K562 (cell line): ENCODE data around the gene MAPKAPK2. TPM values are rescaled to one million over a fixed set of nuclear protein-coding genes. Genes with fewer than 3 reads are reported as not detected.

Experiments
- CBFA2T2 ChIP-seq: fragments of 450-650 bp; conservative IDR thresholded peaks from 2 replicates; pipeline ENCODE4 v1.6.1; 2017; ENCODE audit warnings: mild to moderate bottlenecking
- CBX1 ChIP-seq: sonication (generic); IDR thresholded peaks from 2 replicates; pipeline ENCODE4 v1.6.1; 2016; ENCODE audit warnings: antibody characterized with exemption, low read depth, mild to moderate bottlenecking
- CC2D1A ChIP-seq: fragments of 450-650 bp; IDR thresholded peaks from 2 replicates; pipeline ENCODE4 v1.6.1; 2017; ENCODE audit warnings: mild to moderate bottlenecking
- CREB3 ChIP-seq: fragments of 450-650 bp; conservative IDR thresholded peaks from 2 replicates; pipeline ENCODE4 v1.6.1; 2016; ENCODE audit warnings: missing genetic modification characterization, low read depth, mild to moderate bottlenecking, missing compliant biosample characterization, moderate library complexity
- ETV6 ChIP-seq, 3 experiments: fragments of 150-350 bp in 1 of 3; sonication (generic) in 1 of 3; formaldehyde crosslinking in 1 of 3; IDR thresholded peaks; 2 replicates each; pipeline versions ENCODE4 v1.6.1 to v1.8.0; 2014 to 2022; ENCODE audit warnings: borderline replicate concordance in 2 of 3, low read depth in 2 of 3, antibody characterized with exemption in 1 of 3, low read length in 1 of 3, mild to moderate bottlenecking in 1 of 3, missing genetic modification reagents in 1 of 3
- FOXJ2 ChIP-seq: fragments of 200-800 bp; sonication (Bioruptor generic); IDR thresholded peaks from 2 replicates; pipeline ENCODE4 v1.6.1; 2016; ENCODE audit warnings: missing genetic modification characterization, missing compliant biosample characterization
- HDAC1 ChIP-seq, 2 experiments: fragments of 450-650 bp; IDR thresholded peaks; 2 replicates each; pipeline ENCODE4 v1.6.1; 2016 to 2017; ENCODE audit warnings: inconsistent platforms in 1 of 2, mild to moderate bottlenecking in 1 of 2, moderate library complexity in 1 of 2
- MCM5 ChIP-seq: fragments of 450-650 bp; IDR thresholded peaks from 2 replicates; pipeline ENCODE4 v1.6.1; 2016; ENCODE audit warnings: low read depth
- MECOM ChIP-seq: fragments of 250-450 bp; sonication (Bioruptor Pico); IDR thresholded peaks from 2 replicates; pipeline ENCODE4 v1.8.0; 2022; ENCODE audit warnings: inconsistent platforms
- MTA2 ChIP-seq: fragments of 450-650 bp; IDR thresholded peaks from 2 replicates; pipeline ENCODE4 v1.6.1; 2016; ENCODE audit warnings: low read depth
- PBX2 ChIP-seq, 2 experiments: IDR thresholded peaks in 1 of 2; conservative IDR thresholded peaks in 1 of 2; 2 replicates each; pipeline ENCODE4 v1.6.1; 2016; ENCODE audit warnings: low read depth in 2 of 2, mild to moderate bottlenecking in 1 of 2, missing compliant biosample characterization in 1 of 2, missing genetic modification characterization in 1 of 2, moderate library complexity in 1 of 2
- POLR3G ChIP-seq: IDR thresholded peaks from 2 replicates; pipeline ENCODE4 v1.6.1; 2011; ENCODE audit not compliant: insufficient read length, insufficient replicate concordance; ENCODE audit errors: extremely low read depth
- PYGO2 ChIP-seq: fragments of 450-650 bp; IDR thresholded peaks from 2 replicates; pipeline ENCODE4 v1.6.1; 2016; ENCODE audit warnings: mild to moderate bottlenecking, missing genetic modification characterization, moderate library complexity, missing compliant biosample characterization
- RAD21 ChIP-seq, 2 experiments: fragments of 250-450 bp in 1 of 2; fragments of 450-650 bp in 1 of 2; sonication (Bioruptor Pico) in 1 of 2; formaldehyde crosslinking in 1 of 2; IDR thresholded peaks in 1 of 2; conservative IDR thresholded peaks in 1 of 2; 2 replicates each; pipeline versions ENCODE4 v1.4.0 to v1.8.0; 2020 to 2022; ENCODE audit warnings: mild to moderate bottlenecking in 2 of 2, moderate library complexity in 1 of 2
- SRSF3 ChIP-seq: fragments of 200-400 bp; formaldehyde crosslinking; IDR thresholded peaks from 2 replicates; pipeline ENCODE4 v1.6.1; 2016; ENCODE audit warnings: mild to moderate bottlenecking, low read length, moderate library complexity; ENCODE audit not compliant: insufficient read depth
- TRIM28 ChIP-seq: fragments of 450-650 bp; IDR thresholded peaks from 2 replicates; pipeline ENCODE4 v1.6.1; 2017
- ZBTB17 ChIP-seq: fragments of 450-650 bp; formaldehyde crosslinking; IDR thresholded peaks from 2 replicates; pipeline ENCODE4 v1.4.0; 2020; ENCODE audit warnings: mild to moderate bottlenecking
- ZNF707 ChIP-seq: fragments of 250-450 bp; sonication (Bioruptor Pico); conservative IDR thresholded peaks from 2 replicates; pipeline ENCODE4 v1.8.0; 2022; ENCODE audit warnings: inconsistent platforms, mild to moderate bottlenecking, moderate library complexity
- polyA plus RNA-seq, 8 experiments: library from polyadenylated mRNA; depleted of rRNA in 4 of 8; stranded (reverse) in 5 of 8; unstranded in 3 of 8; fragments of >200 nt; fragmentation: Nextera tagmentation in 2 of 8; fragmentation: Illumina TruSeq in 1 of 8; extraction: Ambion mirVana in 2 of 8; extraction: Trizol in 1 of 8; gene quantifications; 2 replicates each; pipeline versions ENCODE4 v1.2.1 to v1.2.3, GENCODE V29; 2011 to 2014; ENCODE audit warnings: inconsistent platforms in 1 of 8, missing spikeins in 1 of 8
- total RNA-seq, 7 experiments: library from RNA; depleted of rRNA in 6 of 7; stranded (reverse); fragments of >200 nt in 6 of 7; fragmentation: Illumina TruSeq in 2 of 7; extraction: Trizol in 2 of 7; gene quantifications; 2 replicates each; pipeline versions ENCODE4 v1.2.1 to v1.2.3, GENCODE V29; 2011 to 2021; ENCODE audit warnings: low replicate concordance in 1 of 7
- TF ChIP-seq, protein P1 (sequence below): fragments of 450-650 bp; formaldehyde crosslinking; IDR thresholded peaks from 2 replicates; pipeline ENCODE4 v1.4.0; 2020; ENCODE audit warnings: mild to moderate bottlenecking, moderate library complexity
- TF ChIP-seq, protein P2 (sequence below): sonication (generic); formaldehyde crosslinking; IDR thresholded peaks from 2 replicates; pipeline ENCODE4 v1.5.0; 2020; ENCODE audit warnings: missing genetic modification reagents

The MAPKAPK2 gene
- total and polyA plus RNA-seq, 9 of the 15 experiments (the other 6 are each of a cell fraction or from before 2014, with no cell fraction given) = 0.63 to 94.2 (median 52.1) TPM

DNA sequence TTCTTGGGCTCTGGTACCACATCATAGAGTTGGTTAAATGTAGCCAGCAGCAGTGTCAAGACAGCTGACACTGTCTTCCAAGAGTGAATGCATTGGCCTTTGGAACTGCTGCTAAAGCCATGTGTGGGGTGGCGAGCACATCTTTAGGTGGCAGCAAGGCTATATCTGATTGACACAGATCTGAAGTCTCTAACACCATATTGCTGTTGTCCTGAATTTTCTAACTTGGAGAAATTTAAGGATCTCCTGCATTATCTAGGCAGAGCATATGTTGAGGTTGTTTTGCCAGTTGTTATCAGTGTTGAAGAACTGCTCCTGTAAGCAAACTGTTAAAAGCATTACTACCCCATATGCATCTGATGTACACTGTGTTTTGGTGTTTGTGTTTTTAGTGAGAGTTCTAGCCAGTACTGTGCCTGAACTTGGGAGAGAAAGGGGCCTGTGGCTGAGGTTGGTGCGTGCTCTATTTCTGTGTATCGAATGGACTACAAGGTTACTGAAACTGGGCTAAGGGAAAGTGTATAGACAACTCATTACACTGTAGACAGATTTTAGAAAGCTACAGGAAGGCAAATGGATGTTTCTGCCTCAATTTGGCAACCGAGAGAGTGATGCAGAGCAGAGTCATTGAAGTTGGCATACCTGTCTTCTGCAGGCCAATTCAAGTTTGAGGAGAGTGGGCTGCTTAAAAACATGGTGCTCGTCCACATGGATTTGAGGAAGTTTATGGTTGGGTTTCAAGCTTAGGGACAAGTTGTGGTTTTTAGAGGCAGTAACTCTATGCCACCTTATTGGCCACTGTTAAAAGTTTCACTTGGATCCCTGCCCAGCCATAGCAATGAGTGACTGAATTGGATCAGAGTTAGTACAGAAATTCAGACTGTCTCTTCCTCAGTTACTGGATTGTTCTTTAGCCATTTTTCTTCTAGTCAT lies 32.5 kb upstream of the MAPKAPK2 start (continued):
- TF ChIP-seq CREB3 (tag) (peak; percentile 65; the same call in 1 of the 2 replicates), CBX1 (no peak), RAD21 (CRISPR knock-in tag; conservative IDR thresholded peaks at IDR 0.05 in 1 of 2, IDR thresholded peaks at IDR 0.05 in 1 of 2) (peak; percentile 14 to 36; a peak in 2 of 4 replicates), FOXJ2 (tag) (peak; percentile 70; the same call in 1 of the 2 replicates), ZBTB17 (CRISPR knock-in tag) (0 out of 2 replicates have a peak, but pooled peaks have one; percentile 29), ZNF707 (CRISPR knock-in tag) (no peak), PBX2 (CRISPR knock-in tag; IDR thresholded peaks at IDR 0.05; ENCODE audit: low read depth) (no peak), PBX2 (tag; conservative IDR thresholded peaks at IDR 0.05; ENCODE audit: low read depth) (peak; percentile 42), PYGO2 (tag) (0 out of 2 replicates have a peak, but pooled peaks have one; percentile 48), SRSF3 (no peak), MCM5 (no peak), MECOM (peak; percentile 69; the same call in 1 of the 2 replicates), ETV6 (IDR thresholded peaks at IDR 0.05; ENCODE audit: borderline replicate concordance in 1 of 2, low read depth in 2 of 2, low read length in 1 of 2) (peak in 1 of 2 experiments; percentile 74; a peak in 2 of 4 replicates), ETV6 (CRISPR knock-in tag; IDR thresholded peaks at IDR 0.05; ENCODE audit: borderline replicate concordance) (no peak), CC2D1A (peak; percentile 82; the same call in 1 of the 2 replicates), CBFA2T2 (peak; percentile 96), TRIM28 (0 out of 2 replicates have a peak, but pooled peaks have one; percentile 41), MTA2 (peak; percentile 98), HDAC1 (IDR thresholded peaks at IDR 0.05) (peak in 1 of 2 experiments; percentile 93; a peak in 2 of 4 replicates), POLR3G (no peak)
- TF ChIP-seq, protein P1, sequence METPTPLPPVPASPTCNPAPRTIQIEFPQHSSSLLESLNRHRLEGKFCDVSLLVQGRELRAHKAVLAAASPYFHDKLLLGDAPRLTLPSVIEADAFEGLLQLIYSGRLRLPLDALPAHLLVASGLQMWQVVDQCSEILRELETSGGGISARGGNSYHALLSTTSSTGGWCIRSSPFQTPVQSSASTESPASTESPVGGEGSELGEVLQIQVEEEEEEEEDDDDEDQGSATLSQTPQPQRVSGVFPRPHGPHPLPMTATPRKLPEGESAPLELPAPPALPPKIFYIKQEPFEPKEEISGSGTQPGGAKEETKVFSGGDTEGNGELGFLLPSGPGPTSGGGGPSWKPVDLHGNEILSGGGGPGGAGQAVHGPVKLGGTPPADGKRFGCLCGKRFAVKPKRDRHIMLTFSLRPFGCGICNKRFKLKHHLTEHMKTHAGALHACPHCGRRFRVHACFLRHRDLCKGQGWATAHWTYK (CRISPR knock-in tag) = peak; percentile 59; the same call in 1 of the 2 replicates
- TF ChIP-seq, protein P2, sequence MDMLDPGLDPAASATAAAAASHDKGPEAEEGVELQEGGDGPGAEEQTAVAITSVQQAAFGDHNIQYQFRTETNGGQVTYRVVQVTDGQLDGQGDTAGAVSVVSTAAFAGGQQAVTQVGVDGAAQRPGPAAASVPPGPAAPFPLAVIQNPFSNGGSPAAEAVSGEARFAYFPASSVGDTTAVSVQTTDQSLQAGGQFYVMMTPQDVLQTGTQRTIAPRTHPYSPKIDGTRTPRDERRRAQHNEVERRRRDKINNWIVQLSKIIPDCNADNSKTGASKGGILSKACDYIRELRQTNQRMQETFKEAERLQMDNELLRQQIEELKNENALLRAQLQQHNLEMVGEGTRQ = no peak
